ENCODE measurements around the gene ADGRL2. TPM values are rescaled to one million over a fixed set of nuclear protein-coding genes. Genes with fewer than 3 reads are reported as not detected.

ADGRL2 gene
- total RNA-seq, 1 experiment from 2014 or later = 3.5 TPM

DNA sequence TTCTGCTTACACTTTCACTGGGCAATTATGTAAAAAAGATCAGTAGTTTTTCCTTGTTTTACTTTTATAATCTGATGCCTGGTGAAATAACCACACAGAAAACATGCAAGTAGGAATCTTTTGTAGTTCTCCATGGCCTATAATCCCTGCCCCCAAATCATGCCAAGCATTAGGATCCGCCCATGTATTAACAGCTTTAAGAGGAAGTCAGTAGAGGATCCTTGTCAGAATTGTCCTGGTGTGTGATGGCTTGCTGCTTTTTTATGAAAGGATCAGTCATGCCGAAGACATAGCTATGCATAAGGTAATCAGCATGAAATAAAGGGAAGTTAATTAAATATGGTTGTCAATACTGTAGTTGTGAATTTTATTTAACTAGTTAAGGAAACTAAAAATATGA, 20.0 kb downstream of the ADGRL2 start:
- H3K36me3 ChIP-seq = no peaks in the 10 kb centered on the region
- no peaks in the 10 kb centered on the region for H3K4me1 ChIP-seq (replicated peaks)
- DNase-seq (ENCODE audit: low read depth in 1 of 2, low spot score in 2 of 2) = no peak
- H3K27ac ChIP-seq = no peak overlapping the region
- no peaks in the 10 kb centered on the region for H3K27me3 ChIP-seq (replicated peaks)
- no peaks in the 10 kb centered on the region for H3K9me3 ChIP-seq (replicated peaks)
- no peak overlapping the region for H3K4me3 ChIP-seq

DNA sequence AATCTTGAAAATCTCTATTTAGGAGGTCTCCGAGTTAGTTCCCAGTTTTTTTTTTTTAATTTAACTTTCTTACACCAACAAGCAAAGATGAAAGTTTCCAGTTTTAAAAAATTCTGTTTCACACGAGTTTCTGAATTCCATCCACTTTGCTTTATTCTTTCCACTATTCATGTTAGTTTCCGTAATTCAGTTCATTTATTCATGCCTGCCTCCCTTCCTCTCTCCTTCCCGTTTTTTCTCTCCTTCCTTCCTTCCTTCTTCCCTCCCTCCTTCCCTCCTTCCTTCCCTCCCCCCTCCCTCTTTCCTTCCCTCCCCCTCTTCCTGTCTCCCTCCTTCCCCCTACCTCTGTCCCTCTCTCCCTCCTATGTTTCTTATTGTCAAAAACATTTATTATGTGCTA, 22.3 kb downstream of the ADGRL2 start:
- Histone ChIP-seq H3K9me3 (replicated peaks) (no peaks in the 10 kb centered on the region), H3K36me3 (no peaks in the 10 kb centered on the region), H3K27me3 (replicated peaks) (no peaks in the 10 kb centered on the region), H3K4me1 (replicated peaks) (no peaks in the 10 kb centered on the region), H3K27ac (no peak overlapping the region), H3K4me3 (no peak overlapping the region)
- DNase-seq (ENCODE audit: low read depth in 1 of 2, low spot score in 2 of 2) = no peak

DNA sequence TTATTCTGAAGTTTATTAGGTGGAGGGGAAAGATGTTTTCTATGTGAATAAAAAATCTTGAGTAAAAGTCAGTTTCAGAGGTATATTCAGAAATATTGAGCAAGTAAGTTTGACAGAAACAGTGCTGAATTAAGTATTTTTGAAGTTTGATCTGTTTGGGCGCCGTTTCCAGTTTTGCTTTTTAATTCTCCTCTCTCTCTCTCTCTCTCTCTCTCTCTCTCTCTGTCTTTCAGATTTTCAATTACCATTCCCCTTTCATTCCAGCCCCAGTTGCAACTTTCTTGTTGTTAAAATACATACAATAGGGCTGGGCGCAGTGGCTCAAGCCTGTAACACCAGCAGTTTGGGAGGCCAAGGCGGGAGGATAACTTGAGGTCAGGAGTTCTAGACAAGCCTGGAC, 24.0 kb downstream of the ADGRL2 start:
- Histone ChIP-seq H3K4me1 (replicated peaks) (no peaks in the 10 kb centered on the region), H3K36me3 (no peaks in the 10 kb centered on the region), H3K27ac (no peak overlapping the region), H3K9me3 (replicated peaks) (no peaks in the 10 kb centered on the region), H3K27me3 (replicated peaks) (no peaks in the 10 kb centered on the region), H3K4me3 (no peak overlapping the region)
- DNase-seq (ENCODE audit: low read depth in 1 of 2, low spot score in 2 of 2) = no peak

GRCh38 chr1:81827942-81828341, 27.2 kb downstream of the ADGRL2 start:
- H3K4me1 ChIP-seq (replicated peaks) = no peaks in the 10 kb centered on the region
- H3K9me3 ChIP-seq (replicated peaks) = no peaks in the 10 kb centered on the region
- no peak overlapping the region for H3K4me3 ChIP-seq
- no peak for DNase-seq (ENCODE audit: low read depth in 1 of 2, low spot score in 2 of 2)
- no peaks in the 10 kb centered on the region for H3K27me3 ChIP-seq (replicated peaks)
- H3K36me3 ChIP-seq = no peaks in the 10 kb centered on the region
- H3K27ac ChIP-seq = no peak overlapping the region

DNA sequence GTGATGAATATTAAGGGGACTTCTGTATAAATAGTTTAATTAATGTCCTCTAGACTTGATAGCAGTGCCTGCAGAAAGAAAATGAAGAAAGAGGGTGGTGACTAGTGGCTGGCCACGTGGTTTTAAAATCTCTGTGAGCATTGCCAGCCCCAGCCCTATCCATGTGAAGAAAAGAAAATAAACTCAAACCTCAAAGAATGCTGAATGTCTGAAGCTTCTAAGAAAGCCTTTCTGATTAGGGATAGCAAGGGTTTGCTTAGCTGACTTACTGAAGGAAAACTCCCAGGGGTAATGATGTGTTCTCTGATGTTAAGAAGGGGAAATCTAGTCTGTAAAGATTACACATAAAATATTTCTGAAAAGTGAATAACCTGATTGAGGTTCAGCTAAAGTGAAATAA, 31.8 kb downstream of the ADGRL2 start:
- no peak overlapping the region for H3K27ac ChIP-seq
- H3K4me1 ChIP-seq (replicated peaks) = no peaks in the 10 kb centered on the region
- H3K4me3 ChIP-seq = no peak overlapping the region
- H3K27me3 ChIP-seq (replicated peaks) = no peaks in the 10 kb centered on the region; the same call in 1 of the 2 replicates
- peak in 1 of 2 experiments; percentile 1 for DNase-seq (ENCODE audit: low read depth in 1 of 2, low spot score in 2 of 2)
- H3K9me3 ChIP-seq (replicated peaks) = no peaks in the 10 kb centered on the region
- H3K36me3 ChIP-seq = no peaks in the 10 kb centered on the region

DNA sequence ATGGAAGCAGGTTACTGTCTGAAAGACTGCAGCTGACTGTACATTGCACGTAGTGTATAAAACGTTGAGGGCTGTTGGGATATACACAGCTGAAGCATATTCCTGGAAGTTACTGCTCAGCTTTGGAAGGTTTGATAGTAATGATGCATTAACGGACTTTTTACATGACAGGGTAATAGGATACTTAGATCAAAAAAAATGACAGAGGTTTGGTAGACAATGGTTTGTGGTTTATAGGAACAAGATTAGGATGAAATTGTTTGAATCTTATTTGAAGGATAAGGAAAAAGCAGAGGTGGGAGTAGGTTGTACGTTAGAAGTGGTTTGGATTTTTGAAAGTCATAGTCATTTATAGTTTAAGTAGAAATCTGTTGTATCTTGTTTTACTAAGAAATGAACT, 33.0 kb downstream of the ADGRL2 start:
- H3K36me3 ChIP-seq = no peaks in the 10 kb centered on the region
- no peaks in the 10 kb centered on the region; the same call in 1 of the 2 replicates for H3K27me3 ChIP-seq (replicated peaks)
- no peaks in the 10 kb centered on the region for H3K9me3 ChIP-seq (replicated peaks)
- H3K27ac ChIP-seq = no peak overlapping the region
- H3K4me1 ChIP-seq (replicated peaks) = no peaks in the 10 kb centered on the region
- DNase-seq (ENCODE audit: low read depth in 1 of 2, low spot score in 2 of 2) = no peak
- H3K4me3 ChIP-seq = no peak overlapping the region

GRCh38 chr1:81834268-81834667, 33.5 kb downstream of the ADGRL2 start:
- Histone ChIP-seq H3K36me3 (no peaks in the 10 kb centered on the region), H3K4me3 (no peak overlapping the region), H3K9me3 (replicated peaks) (no peaks in the 10 kb centered on the region), H3K27me3 (replicated peaks) (no peaks in the 10 kb centered on the region; the same call in 1 of the 2 replicates), H3K27ac (no peak overlapping the region), H3K4me1 (replicated peaks) (no peaks in the 10 kb centered on the region)
- peak in 1 of 2 experiments; percentile 7 for DNase-seq (ENCODE audit: low read depth in 1 of 2, low spot score in 2 of 2)

DNA sequence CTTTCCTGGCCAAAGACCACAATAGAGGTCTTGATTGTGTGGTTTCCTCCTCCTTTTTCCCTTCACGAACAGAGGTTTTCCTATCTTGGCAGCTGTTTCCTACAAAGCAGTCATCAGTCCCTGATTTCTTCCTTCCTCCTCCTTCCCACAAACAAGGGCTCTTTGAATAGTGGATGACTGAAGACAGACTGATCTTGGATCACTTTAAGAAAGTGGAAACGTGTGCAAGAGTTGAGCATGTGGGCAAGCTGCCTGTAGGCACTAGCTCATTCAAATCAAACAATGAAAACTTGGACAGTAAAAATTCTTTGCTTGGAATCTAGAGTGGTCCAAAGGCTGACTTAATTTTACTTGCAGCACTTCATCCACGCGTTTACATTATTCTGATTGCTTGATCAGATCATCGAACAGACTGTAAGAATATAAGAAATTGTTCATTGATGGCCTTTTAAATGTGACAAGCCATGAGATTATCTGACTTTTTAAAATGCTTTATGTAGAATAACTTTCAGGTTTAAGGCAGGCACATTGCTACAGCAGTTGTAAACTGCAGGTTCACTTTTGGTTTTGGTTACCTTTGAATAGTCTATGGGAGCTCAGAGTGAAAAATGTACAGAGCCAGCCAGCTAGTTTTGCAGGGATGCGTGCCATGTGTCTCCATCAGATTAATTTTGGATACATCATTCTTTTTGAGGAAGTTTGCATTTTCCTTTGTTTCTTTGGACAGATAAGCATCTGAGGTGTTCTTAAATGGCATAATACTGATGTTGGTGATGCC, 34.4 kb downstream of the ADGRL2 start:
- H3K27me3 ChIP-seq (replicated peaks) = no peaks in the 10 kb centered on the region; the same call in 1 of the 2 replicates
- DNase-seq (ENCODE audit: low read depth in 1 of 2, low spot score in 2 of 2) = no peak
- H3K27ac ChIP-seq = no peak overlapping the region
- H3K36me3 ChIP-seq = no peaks in the 10 kb centered on the region
- no peak overlapping the region for H3K4me3 ChIP-seq
- H3K4me1 ChIP-seq (replicated peaks) = no peaks in the 10 kb centered on the region
- H3K9me3 ChIP-seq (replicated peaks) = no peaks in the 10 kb centered on the region

DNA sequence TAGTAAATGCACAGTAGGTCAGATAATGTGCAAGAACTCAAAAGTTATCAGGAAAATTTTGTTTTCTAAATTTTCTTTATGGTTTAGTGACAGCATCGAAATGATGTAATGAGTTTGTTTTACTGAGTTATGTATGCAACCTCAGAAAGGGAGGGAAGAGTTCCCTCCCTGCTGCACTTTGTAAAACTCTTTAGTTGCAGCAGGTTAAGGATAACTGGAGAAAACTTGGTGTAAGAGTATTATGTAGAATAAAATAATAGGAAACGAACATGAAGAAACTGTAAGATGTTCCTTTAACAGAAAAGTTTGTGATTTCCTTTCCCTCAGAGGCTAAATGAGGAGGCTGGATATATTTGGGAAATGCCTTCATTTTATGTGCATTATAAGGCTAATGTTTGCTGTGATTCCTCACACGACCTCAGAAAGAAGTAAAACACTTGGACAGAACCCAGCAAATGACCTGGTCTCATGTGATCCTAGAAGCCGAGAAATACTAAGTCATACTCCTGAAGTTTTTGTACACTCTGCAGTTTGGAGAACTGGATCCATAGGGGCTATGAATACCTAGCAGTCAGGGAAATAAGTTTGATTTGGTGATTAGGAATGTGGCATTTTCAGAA, 35.4 kb downstream of the ADGRL2 start:
- H3K9me3 ChIP-seq (replicated peaks) = no peaks in the 10 kb centered on the region
- no peaks in the 10 kb centered on the region for H3K36me3 ChIP-seq
- H3K27ac ChIP-seq = no peak overlapping the region
- H3K4me3 ChIP-seq = no peak overlapping the region
- H3K27me3 ChIP-seq (replicated peaks) = no peaks in the 10 kb centered on the region; the same call in none of the 2 replicates
- H3K4me1 ChIP-seq (replicated peaks) = no peaks in the 10 kb centered on the region
- no peak for DNase-seq (ENCODE audit: low read depth in 1 of 2, low spot score in 2 of 2)

GRCh38 chr1:81838600-81839218, 38.0 kb downstream of the ADGRL2 start:
- no peaks in the 10 kb centered on the region; the same call in none of the 2 replicates for H3K27me3 ChIP-seq (replicated peaks)
- H3K36me3 ChIP-seq = no peaks in the 10 kb centered on the region
- H3K4me3 ChIP-seq = no peak overlapping the region
- no peaks in the 10 kb centered on the region for H3K4me1 ChIP-seq (replicated peaks)
- DNase-seq (ENCODE audit: low read depth in 1 of 2, low spot score in 2 of 2) = no peak
- no peaks in the 10 kb centered on the region for H3K9me3 ChIP-seq (replicated peaks)
- no peak overlapping the region for H3K27ac ChIP-seq

DNA sequence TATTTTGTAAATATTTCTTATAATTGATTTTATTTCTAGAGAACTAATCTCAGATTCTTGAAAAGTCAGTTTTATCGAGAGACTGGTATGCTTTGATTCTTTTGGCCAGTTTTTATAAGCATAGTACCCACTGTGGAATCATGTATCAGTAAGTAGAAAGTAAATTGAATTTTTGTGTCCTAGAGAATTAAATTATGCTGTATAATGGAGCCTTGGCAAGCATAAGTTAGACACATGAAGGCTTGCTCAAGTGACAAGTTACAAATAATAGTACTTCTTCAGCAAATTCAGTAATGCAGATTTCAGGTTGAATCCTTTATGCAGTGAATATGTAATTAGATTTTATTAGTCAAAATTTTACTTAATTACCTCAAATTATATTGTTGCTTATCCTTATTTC, 40.1 kb downstream of the ADGRL2 start:
- Histone ChIP-seq H3K27me3 (replicated peaks) (no peaks in the 10 kb centered on the region; the same call in none of the 2 replicates), H3K36me3 (no peaks in the 10 kb centered on the region), H3K9me3 (replicated peaks) (no peaks in the 10 kb centered on the region), H3K4me3 (no peak overlapping the region), H3K27ac (no peak overlapping the region), H3K4me1 (replicated peaks) (no peaks in the 10 kb centered on the region)
- DNase-seq (ENCODE audit: low read depth in 1 of 2, low spot score in 2 of 2) = no peak

DNA sequence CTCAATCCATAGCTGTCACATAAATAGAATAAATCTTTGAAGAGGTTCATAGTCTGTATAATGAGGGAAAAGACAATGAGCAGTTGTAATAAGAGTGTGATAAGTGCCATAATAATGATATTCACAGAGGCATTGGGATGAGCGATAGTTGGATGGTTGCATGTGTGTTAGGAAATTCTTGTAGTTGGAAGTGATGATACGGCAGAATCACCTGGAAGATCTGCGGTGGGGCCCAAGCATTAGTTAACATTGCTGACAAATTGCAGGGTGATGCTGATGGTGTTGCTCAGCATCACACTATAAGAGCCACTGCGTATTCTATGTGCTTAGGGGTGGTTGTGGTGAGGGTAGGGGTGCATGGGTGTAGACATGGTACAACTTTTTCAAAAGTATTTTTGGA, 41.1 kb downstream of the ADGRL2 start:
- Histone ChIP-seq H3K4me3 (no peak overlapping the region), H3K9me3 (replicated peaks) (no peaks in the 10 kb centered on the region), H3K36me3 (no peaks in the 10 kb centered on the region), H3K4me1 (replicated peaks) (no peaks in the 10 kb centered on the region), H3K27ac (no peak overlapping the region), H3K27me3 (replicated peaks) (no peaks in the 10 kb centered on the region; the same call in 1 of the 2 replicates)
- no peak for DNase-seq (ENCODE audit: low read depth in 1 of 2, low spot score in 2 of 2)

GRCh38 chr1:81844477-81844876, 43.7 kb downstream of the ADGRL2 start:
- Histone ChIP-seq H3K4me3 (no peak overlapping the region), H3K36me3 (no peaks in the 10 kb centered on the region), H3K27me3 (replicated peaks) (no peaks in the 10 kb centered on the region; the same call in 1 of the 2 replicates), H3K27ac (no peak overlapping the region), H3K4me1 (replicated peaks) (no peaks in the 10 kb centered on the region), H3K9me3 (replicated peaks) (no peaks in the 10 kb centered on the region)
- DNase-seq (ENCODE audit: low read depth in 1 of 2, low spot score in 2 of 2) = no peak

- Histone ChIP-seq H3K9me3 (replicated peaks) (no peaks in the 10 kb centered on the region), H3K36me3 (no peaks in the 10 kb centered on the region), H3K27me3 (replicated peaks) (no peaks in the 10 kb centered on the region), H3K4me1 (replicated peaks) (no peaks in the 10 kb centered on the region), H3K4me3 (no peak overlapping the region), H3K27ac (no peak overlapping the region)
- DNase-seq (ENCODE audit: low read depth in 1 of 2, low spot score in 2 of 2) = no peak
Measured at GRCh38 chr1:81846630-81847029, 45.9 kb downstream of the ADGRL2 start.
